ENCODE measurements around the gene CUEDC1. TPM values are rescaled to one million over a fixed set of nuclear protein-coding genes. Genes with fewer than 3 reads are reported as not detected.

Gene CUEDC1
- total and polyA plus RNA-seq, 2 experiments from 2014 or later = 11.6 to 23.3 TPM

GRCh38 chr17:57903961-57904360 is 51.3 kb downstream of the CUEDC1 start:
- WGBS (ENCODE audit: low lambda C conversion rate, missing lambda C conversion rate) = 84% methylated on average over 7 of the region's 7 CpGs

GRCh38 chr17:57902800-57903759 is 52.1 kb downstream of the CUEDC1 start:
- peaks cover 46% of the 10 kb centered on the region for H3K79me2 ChIP-seq
- no peak overlapping the region for H2AFZ ChIP-seq

More at GRCh38 chr17:57903961-57904360, 51.3 kb downstream of the CUEDC1 start:
- Histone ChIP-seq H3K27ac (peak overlapping the region; percentile 90), H3K4me2 (no peak overlapping the region), H2AFZ (no peak overlapping the region), H3K79me2 (peaks cover 46% of the 10 kb centered on the region), H3K36me3 (replicated peaks; ENCODE audit: insufficient read depth, low read depth) (no peaks in the 10 kb centered on the region), H3K27me3 (no peaks in the 10 kb centered on the region), H3K9me3 (ENCODE audit: low read depth) (no peaks in the 10 kb centered on the region), H4K20me1 (ENCODE audit: insufficient read depth, poor library complexity, severe bottlenecking) (no peaks in the 10 kb centered on the region), H3K9me2 (replicated peaks; ENCODE audit: insufficient read depth) (no peaks in the 10 kb centered on the region), H3K4me1 (ENCODE audit: insufficient read depth) (peaks cover 48% of the 10 kb centered on the region), H3K4me3 (no peak overlapping the region)
- TF ChIP-seq EZH2phosphoT487 (IDR thresholded peaks at IDR 0.05; ENCODE audit: low read depth, severe bottlenecking, unreplicated experiment) (no peak), EZH2 (IDR thresholded peaks at IDR 0.05; ENCODE audit: borderline replicate concordance) (no peak), CTCF (IDR thresholded peaks at IDR 0.05; ENCODE audit: poor library complexity) (no peak)
- no peak for DNase-seq (ENCODE audit: low spot score)

GRCh38 chr17:57902117-57902799 is 53.0 kb downstream of the CUEDC1 start:
- Histone ChIP-seq H3K4me3 (no peak overlapping the region), H3K4me1 (ENCODE audit: insufficient read depth) (peaks cover 58% of the 10 kb centered on the region), H3K9me2 (replicated peaks; ENCODE audit: insufficient read depth) (no peaks in the 10 kb centered on the region), H4K20me1 (ENCODE audit: insufficient read depth, poor library complexity, severe bottlenecking) (no peaks in the 10 kb centered on the region), H3K36me3 (replicated peaks; ENCODE audit: insufficient read depth, low read depth) (no peaks in the 10 kb centered on the region), H3K27me3 (no peaks in the 10 kb centered on the region), H3K4me2 (peak overlapping the region; percentile 56), H3K9me3 (ENCODE audit: low read depth) (no peaks in the 10 kb centered on the region), H3K79me2 (peaks cover 49% of the 10 kb centered on the region), H2AFZ (no peak overlapping the region), H3K27ac (peak overlapping the region; percentile 90)
- TF ChIP-seq EZH2 (IDR thresholded peaks at IDR 0.05; ENCODE audit: borderline replicate concordance) (no peak), EZH2phosphoT487 (IDR thresholded peaks at IDR 0.05; ENCODE audit: low read depth, severe bottlenecking, unreplicated experiment) (no peak), CTCF (IDR thresholded peaks at IDR 0.05; ENCODE audit: poor library complexity) (no peak)
- WGBS (ENCODE audit: low lambda C conversion rate, missing lambda C conversion rate) = 83% methylated on average over 13 of the region's 13 CpGs
- DNase-seq (ENCODE audit: low spot score) = no peak

More at GRCh38 chr17:57902800-57903759, 52.1 kb downstream of the CUEDC1 start:
- H3K27ac ChIP-seq = peak overlapping the region; percentile 90
- H4K20me1 ChIP-seq (ENCODE audit: insufficient read depth, poor library complexity, severe bottlenecking) = no peaks in the 10 kb centered on the region
- H3K9me2 ChIP-seq (replicated peaks; ENCODE audit: insufficient read depth) = no peaks in the 10 kb centered on the region
- H3K4me1 ChIP-seq (ENCODE audit: insufficient read depth) = peaks cover 56% of the 10 kb centered on the region
- no peaks in the 10 kb centered on the region for H3K9me3 ChIP-seq (ENCODE audit: low read depth)
- WGBS (ENCODE audit: low lambda C conversion rate, missing lambda C conversion rate) = 79% methylated on average over 5 of the region's 5 CpGs
- peak overlapping the region; percentile 56 for H3K4me2 ChIP-seq
- DNase-seq (ENCODE audit: low spot score) = peak; percentile 82
- no peaks in the 10 kb centered on the region for H3K36me3 ChIP-seq (replicated peaks; ENCODE audit: insufficient read depth, low read depth)
- H3K4me3 ChIP-seq = no peak overlapping the region
- TF ChIP-seq CTCF (IDR thresholded peaks at IDR 0.05; ENCODE audit: poor library complexity) = no peak
- H3K27me3 ChIP-seq = no peaks in the 10 kb centered on the region

All from hepatocyte (in vitro differentiated cells).